HG02798 (cell line): ENCODE data around the gene GFRA1.

ENCODE experiments used
- ATAC-seq: cut with Tn5 transposase; IDR thresholded peaks from one replicate; pipeline ENCODE4 v1.9.1; 2021; ENCODE audit warnings: mild to moderate bottlenecking; ENCODE audit not compliant: unreplicated experiment, poor library complexity

Gene GFRA1

DNA sequence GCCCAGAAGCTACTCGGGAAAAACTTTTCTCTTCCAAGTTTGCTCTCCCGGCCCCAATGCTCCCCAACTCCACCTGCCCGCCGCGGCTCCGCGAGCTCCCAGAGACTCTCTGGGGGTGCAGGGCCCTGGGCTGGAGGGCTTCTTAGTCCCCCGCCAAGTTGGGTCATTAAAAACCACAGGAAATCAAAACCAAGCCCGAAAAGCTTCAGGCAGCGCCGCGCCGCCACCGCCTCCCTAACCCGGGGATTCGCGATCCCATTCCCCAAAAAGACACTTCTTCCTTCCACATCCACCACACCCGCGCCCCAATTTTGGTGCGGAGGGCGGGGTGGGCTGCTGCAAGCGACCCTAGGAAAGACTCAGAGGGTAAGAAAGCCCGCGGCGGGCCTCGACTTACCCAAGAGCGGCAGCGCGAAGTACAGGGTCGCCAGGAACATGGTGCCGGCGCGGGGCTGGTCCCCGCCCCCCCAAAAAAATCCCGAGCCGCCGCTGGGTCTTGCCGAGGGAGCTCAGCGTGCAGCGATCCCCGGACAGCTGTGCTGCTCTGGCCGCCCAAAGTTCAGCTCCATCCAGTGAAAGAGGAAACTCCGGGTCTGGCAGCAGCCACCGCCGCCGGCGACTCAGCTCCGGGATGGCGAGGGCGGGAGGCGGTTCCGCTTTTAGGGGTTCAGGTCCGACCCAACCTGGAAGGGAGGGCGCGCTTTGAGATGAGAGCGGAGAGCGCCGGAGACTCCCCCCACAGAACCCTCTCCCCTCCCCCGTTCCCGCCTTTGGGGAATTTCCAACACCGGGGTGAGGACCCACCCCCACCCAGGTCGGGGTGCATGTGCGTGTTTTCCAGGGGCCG lies 1.2 kb downstream of the GFRA1 start:
- no peak for ATAC-seq

DNA sequence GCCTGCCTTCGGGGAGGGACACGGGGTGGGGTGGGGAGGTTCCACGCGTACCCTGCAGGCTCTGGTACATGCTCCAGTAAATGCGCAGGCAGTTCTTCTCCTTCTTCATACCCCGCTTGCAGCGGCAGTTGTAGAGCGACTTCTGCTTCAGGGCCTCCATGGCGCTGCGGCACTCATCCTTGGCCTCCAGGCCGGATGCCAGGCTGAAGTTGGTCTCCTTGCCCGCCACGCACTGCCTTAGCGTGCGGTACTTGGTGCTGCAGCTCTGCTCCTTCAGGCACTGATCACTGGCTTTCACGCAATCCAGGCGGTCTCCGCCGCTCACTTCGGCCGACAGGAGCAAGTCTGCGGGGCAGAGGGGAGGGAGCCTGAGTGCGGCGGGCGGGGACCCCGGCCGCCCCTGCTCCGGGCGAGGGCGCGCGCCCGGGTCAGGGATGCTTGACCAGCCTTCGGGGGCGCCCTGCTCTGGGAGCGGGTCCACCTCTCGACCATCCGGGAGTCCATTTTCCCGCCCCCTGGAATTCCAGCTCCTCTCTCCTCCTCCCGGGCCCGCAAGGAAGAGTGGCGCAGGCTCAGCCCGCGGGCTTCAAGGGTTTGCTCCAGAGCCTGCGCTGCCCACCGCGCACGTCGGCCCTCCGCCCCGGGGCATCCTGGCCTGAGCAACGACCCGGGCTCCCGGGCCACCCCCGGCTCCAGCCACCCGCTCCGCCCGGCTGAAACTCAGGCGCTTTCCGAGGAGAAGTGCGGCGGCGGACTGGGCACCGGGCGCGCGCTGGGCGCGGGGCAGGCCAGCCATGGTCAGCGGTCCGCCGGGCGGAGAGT lies 2.0 kb downstream of the GFRA1 start:
- ATAC-seq, result no peak

GRCh38 chr10:116270126-116270770 lies 2.8 kb downstream of the GFRA1 start:
- no peak for ATAC-seq

DNA sequence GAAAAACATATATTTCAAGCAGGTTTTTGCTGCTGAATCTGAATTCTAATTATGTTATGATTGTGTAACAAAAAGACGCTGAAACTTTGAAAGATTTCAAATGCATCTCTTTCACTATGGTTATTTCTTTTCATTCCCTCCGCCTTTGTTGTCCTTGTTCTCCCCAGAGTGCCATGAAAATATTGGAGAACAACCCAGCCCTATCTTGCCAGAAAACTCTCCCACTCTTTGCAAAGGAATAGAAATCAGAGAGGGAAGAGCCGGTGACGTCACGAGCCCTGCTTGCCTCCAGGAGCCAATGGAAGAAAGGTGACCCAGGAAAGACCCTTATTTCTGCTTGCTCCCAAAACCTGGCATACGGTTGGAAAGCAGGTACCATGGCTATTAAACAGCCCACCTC lies 3.4 kb downstream of the GFRA1 start:
- no peak for ATAC-seq

GRCh38 chr10:116268976-116269375 lies 4.0 kb downstream of the GFRA1 start:
- ATAC-seq, result no peak

GRCh38 chr10:116265686-116266085 lies 7.3 kb downstream of the GFRA1 start:
- ATAC-seq, result no peak

- ATAC-seq, result no peak
Observed at GRCh38 chr10:116263870-116264655, 8.9 kb downstream of the GFRA1 start.

- no peak for ATAC-seq
Observed at GRCh38 chr10:116262678-116263077, 10.3 kb downstream of the GFRA1 start.

GRCh38 chr10:116260599-116260998 lies 12.4 kb downstream of the GFRA1 start:
- ATAC-seq, result no peak

DNA sequence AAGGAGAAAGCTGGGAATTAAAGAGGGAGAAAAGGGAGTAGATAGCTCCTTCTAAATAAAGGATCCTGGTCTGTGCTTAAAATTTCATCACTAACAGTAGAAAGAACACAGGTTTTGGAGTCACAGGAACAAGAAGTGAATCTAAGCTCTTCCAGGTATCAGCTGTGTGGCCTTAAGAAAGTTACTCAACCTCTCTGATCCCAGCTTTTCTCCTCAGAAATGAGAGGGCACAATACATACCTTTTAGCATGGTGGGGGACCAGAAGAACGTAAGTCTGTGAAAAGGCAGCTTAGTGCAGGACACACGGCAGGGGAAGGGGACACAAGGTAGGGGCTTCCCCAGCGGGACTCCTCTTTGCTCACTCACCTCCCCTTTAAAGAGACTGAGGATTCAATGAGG lies 13.4 kb downstream of the GFRA1 start:
- ATAC-seq, result no peak

DNA sequence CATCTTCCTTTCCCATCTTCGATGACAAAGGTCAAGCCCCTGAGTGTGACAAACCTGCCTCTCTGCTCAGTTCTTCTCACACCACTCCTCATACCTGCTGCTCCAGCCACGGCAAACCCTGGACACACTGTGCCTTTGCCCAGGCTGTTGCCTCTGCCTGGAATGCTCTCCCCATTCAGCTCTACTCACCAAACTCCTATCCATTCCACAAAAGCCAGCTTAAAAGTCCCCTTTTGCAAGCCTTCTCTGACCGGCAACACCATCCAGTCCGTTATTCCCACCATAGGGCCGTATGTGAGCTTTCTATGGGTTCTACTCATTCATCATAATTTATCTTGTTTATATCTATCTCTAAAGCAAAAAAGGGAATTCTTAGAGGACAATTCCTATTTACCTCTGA lies 15.2 kb downstream of the GFRA1 start:
- ATAC-seq, result no peak

DNA sequence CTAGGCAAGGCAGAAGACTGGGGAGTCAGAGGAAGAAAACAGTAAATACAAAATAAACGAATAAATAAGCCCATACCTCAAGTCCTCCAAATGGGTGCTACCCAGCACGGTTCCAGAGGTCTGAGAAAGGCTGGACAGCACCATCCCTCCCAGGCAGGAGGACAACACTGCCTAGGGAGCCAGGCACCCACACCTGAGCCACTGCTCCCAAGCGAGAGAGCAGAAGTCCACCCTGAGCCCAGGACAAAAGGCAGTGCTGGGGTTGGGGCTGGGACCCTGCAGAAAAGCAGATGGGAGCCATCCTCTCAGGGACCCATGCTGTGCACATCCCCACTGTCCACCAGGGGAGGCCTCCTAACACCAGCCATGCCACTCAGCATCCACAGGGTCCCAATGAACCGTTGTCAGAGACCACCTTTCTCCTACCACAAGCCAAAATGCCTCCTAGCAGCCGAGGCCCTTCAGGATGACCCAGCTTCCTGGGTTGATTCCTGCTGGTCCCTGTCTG lies 16.2 kb downstream of the GFRA1 start:
- no peak for ATAC-seq

- ATAC-seq, result no peak
Observed at GRCh38 chr10:116255886-116256751, 16.9 kb downstream of the GFRA1 start.

GRCh38 chr10:116254422-116255155 lies 18.4 kb downstream of the GFRA1 start:
- no peak for ATAC-seq

DNA sequence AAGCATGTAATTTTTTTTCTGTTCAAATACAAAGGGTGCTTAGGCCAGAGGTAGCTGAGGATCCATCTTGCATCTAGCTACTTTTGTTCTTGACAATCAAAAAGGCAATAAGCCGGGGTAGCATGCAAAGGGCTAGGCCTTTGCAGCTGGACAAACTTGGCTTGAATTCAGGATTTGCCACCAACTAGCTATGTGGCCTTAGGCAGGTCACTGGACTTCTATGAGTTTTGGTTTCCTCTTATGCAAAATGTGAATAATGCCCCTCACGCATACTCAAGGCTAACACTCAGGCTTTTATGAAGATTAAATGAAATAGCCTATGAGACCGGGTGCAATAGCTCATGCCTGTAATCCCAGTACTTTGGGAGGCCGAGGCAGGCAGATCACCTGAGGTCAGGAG lies 19.3 kb downstream of the GFRA1 start:
- ATAC-seq, result no peak

- no peak for ATAC-seq
Observed at GRCh38 chr10:116251602-116252395, 21.2 kb downstream of the GFRA1 start.

- no peak for ATAC-seq
Observed at GRCh38 chr10:116247691-116248090, 25.3 kb downstream of the GFRA1 start.

- no peak for ATAC-seq
Observed at GRCh38 chr10:116246263-116246662, 26.7 kb downstream of the GFRA1 start.
